ENCODE results near the gene PNPLA6. TPM values are rescaled to one million over a fixed set of nuclear protein-coding genes. Genes with fewer than 3 reads are reported as not detected.

PNPLA6 gene
- total RNA-seq, 1 donor from 2014 or later: 140 TPM

DNA sequence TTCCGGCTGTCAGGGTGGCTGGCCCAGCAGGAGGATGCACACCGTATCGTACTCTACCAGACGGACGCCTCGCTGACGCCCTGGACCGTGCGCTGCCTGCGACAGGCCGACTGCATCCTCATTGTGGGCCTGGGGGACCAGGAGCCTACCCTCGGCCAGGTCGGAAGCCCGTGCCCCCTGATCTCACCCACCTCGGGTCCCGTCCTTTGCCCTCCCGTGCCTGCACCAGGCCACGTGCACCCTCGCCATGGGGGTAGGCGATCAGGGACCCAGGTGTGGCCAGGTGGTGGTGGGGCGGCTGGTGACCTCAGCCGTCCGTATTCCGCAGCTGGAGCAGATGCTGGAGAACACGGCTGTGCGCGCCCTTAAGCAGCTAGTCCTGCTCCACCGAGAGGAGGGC is 19.0 kb downstream of the PNPLA6 start:
- TF ChIP-seq, protein P1, sequence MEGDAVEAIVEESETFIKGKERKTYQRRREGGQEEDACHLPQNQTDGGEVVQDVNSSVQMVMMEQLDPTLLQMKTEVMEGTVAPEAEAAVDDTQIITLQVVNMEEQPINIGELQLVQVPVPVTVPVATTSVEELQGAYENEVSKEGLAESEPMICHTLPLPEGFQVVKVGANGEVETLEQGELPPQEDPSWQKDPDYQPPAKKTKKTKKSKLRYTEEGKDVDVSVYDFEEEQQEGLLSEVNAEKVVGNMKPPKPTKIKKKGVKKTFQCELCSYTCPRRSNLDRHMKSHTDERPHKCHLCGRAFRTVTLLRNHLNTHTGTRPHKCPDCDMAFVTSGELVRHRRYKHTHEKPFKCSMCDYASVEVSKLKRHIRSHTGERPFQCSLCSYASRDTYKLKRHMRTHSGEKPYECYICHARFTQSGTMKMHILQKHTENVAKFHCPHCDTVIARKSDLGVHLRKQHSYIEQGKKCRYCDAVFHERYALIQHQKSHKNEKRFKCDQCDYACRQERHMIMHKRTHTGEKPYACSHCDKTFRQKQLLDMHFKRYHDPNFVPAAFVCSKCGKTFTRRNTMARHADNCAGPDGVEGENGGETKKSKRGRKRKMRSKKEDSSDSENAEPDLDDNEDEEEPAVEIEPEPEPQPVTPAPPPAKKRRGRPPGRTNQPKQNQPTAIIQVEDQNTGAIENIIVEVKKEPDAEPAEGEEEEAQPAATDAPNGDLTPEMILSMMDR (IDR thresholded peaks at IDR 0.05; ENCODE audit: unreplicated experiment): no peak
- no peak overlapping the region for H3K27ac Mint-ChIP-seq
- no peaks in the 10 kb centered on the region for H3K27me3 Mint-ChIP-seq
- peaks cover 3% of the 10 kb centered on the region for H3K4me1 Mint-ChIP-seq (ENCODE audit: low read depth)
- H3K4me3 Mint-ChIP-seq (ENCODE audit: low read depth): no peak overlapping the region
- no peak for DNase-seq (ENCODE audit: low spot score, unreplicated experiment)
- peaks cover 13% of the 10 kb centered on the region for H3K36me3 Mint-ChIP-seq (ENCODE audit: insufficient read depth)
- H3K9me3 Mint-ChIP-seq (ENCODE audit: low read depth): no peaks in the 10 kb centered on the region

DNA sequence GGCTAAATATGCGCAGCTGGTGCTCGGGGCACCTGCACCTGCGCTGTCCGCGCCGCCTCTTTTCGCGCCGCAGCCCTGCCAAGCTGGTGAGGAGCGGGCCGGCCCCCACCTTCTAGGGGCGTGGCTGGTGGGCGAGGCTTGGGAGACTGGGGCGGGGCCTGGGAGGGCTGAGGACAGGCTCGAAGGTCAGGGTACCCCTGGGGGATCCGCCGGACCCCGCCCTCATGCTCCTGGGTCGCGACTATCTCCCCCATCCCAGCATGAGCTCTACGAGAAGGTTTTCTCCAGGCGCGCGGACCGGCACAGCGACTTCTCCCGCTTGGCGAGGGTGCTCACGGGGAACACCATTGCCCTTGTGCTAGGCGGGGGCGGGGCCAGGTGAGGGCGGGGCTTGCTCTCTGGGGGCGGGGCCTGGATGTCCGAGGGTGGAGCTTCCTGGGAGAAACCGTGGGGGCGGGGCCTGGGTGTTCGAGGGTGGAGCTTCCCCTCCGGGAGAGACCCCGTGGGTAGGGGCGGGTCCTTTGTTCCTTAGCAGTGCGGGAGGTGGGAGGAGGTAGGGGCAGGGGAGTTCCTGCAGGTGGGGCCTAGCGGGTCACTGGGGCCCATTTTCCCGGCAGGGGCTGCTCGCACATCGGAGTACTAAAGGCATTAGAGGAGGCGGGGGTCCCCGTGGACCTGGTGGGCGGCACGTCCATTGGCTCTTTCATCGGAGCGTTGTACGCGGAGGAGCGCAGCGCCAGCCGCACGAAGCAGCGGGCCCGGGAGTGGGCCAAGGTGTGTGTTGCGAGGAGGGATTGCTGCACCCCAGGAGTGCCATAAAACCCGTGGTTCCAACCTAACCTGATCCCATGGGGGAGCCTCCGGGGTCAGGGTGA is 19.7 kb downstream of the PNPLA6 start:
- no peaks in the 10 kb centered on the region for H3K9me3 Mint-ChIP-seq (ENCODE audit: low read depth)
- TF ChIP-seq, protein P1 (IDR thresholded peaks at IDR 0.05; ENCODE audit: unreplicated experiment): no peak
- no peak for DNase-seq (ENCODE audit: low spot score, unreplicated experiment)
- H3K27ac Mint-ChIP-seq: no peak overlapping the region
- peaks cover 3% of the 10 kb centered on the region for H3K4me1 Mint-ChIP-seq (ENCODE audit: low read depth)
- no peaks in the 10 kb centered on the region for H3K27me3 Mint-ChIP-seq
- H3K4me3 Mint-ChIP-seq (ENCODE audit: low read depth): no peak overlapping the region
- peaks cover 14% of the 10 kb centered on the region for H3K36me3 Mint-ChIP-seq (ENCODE audit: insufficient read depth)

GRCh38 chr19:7556696-7557315 is 21.3 kb downstream of the PNPLA6 start:
- Mint-ChIP-seq H3K4me3 (ENCODE audit: low read depth) (no peak overlapping the region), H3K27ac (no peak overlapping the region), H3K36me3 (ENCODE audit: insufficient read depth) (peaks cover 15% of the 10 kb centered on the region), H3K27me3 (no peaks in the 10 kb centered on the region), H3K9me3 (ENCODE audit: low read depth) (no peaks in the 10 kb centered on the region), H3K4me1 (ENCODE audit: low read depth) (no peaks in the 10 kb centered on the region)
- TF ChIP-seq, protein P1 (IDR thresholded peaks at IDR 0.05; ENCODE audit: unreplicated experiment): no peak
- no peak for DNase-seq (ENCODE audit: low spot score, unreplicated experiment)

DNA sequence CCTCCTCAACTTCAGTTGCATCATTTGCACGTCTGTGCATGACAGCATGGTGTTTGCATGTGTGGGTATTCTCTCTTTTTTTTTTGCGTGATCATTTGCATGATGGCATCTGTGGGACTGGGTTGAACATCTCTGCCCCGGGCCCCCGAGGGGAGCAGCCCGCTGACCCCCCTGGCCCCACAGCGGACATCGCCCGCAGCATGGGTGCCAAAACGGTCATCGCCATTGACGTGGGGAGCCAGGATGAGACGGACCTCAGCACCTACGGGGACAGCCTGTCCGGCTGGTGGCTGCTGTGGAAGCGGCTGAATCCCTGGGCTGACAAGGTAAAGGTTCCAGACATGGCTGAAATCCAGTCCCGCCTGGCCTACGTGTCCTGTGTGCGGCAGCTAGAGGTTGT is 23.1 kb downstream of the PNPLA6 start:
- H3K27ac Mint-ChIP-seq: no peak overlapping the region
- no peaks in the 10 kb centered on the region for H3K27me3 Mint-ChIP-seq
- H3K36me3 Mint-ChIP-seq (ENCODE audit: insufficient read depth): peaks cover 15% of the 10 kb centered on the region
- no peak for DNase-seq (ENCODE audit: low spot score, unreplicated experiment)
- H3K4me1 Mint-ChIP-seq (ENCODE audit: low read depth): no peaks in the 10 kb centered on the region
- TF ChIP-seq, protein P1 (IDR thresholded peaks at IDR 0.05; ENCODE audit: unreplicated experiment): no peak
- no peaks in the 10 kb centered on the region for H3K9me3 Mint-ChIP-seq (ENCODE audit: low read depth)
- H3K4me3 Mint-ChIP-seq (ENCODE audit: low read depth): no peak overlapping the region

GRCh38 chr19:7559102-7559501 is 23.6 kb downstream of the PNPLA6 start:
- Mint-ChIP-seq H3K4me1 (ENCODE audit: low read depth) (no peaks in the 10 kb centered on the region), H3K36me3 (ENCODE audit: insufficient read depth) (peaks cover 15% of the 10 kb centered on the region), H3K27me3 (no peaks in the 10 kb centered on the region), H3K27ac (no peak overlapping the region), H3K4me3 (ENCODE audit: low read depth) (no peak overlapping the region), H3K9me3 (ENCODE audit: low read depth) (no peaks in the 10 kb centered on the region)
- TF ChIP-seq, protein P1 (IDR thresholded peaks at IDR 0.05; ENCODE audit: unreplicated experiment): no peak
- DNase-seq (ENCODE audit: low spot score, unreplicated experiment): no peak

Measured in progenitor cell of endocrine pancreas (in vitro differentiated cells).